HEK293 (cell line): ENCODE measurements around the gene GSG1L2.

Source experiments
- CTCF ChIA-PET: fragments of 350-600 bp; formaldehyde crosslinking; extraction: SDS; loops from one replicate; lab custom pipeline; 2021; ENCODE audit warnings: antibody characterized with exemption; lab: Yijun Ruan, JAX
- POLR2A ChIA-PET: fragments of 300-600 bp; formaldehyde crosslinking; extraction: SDS; loops from one replicate; lab custom pipeline; 2020; ENCODE audit warnings: antibody characterized with exemption, inconsistent platforms; lab: Yijun Ruan, JAX
- H3K27ac ChIP-seq: fragments of 200-500 bp; sonication (Bioruptor generic); 2 replicates; pipeline ENCODE4 v1.5.1; 2014; ENCODE audit warnings: low read depth, low read length, control low read depth, inconsistent platforms; ENCODE audit errors: extremely low read depth
- H3K36me3 ChIP-seq, 2 experiments: fragments of 200-500 bp in 1 of 2; sonication (Bioruptor generic) in 1 of 2; 1 replicate in 1 of 2; 2 replicates in 1 of 2; pipeline ENCODE4 v1.5.1; 2014 to 2017; ENCODE audit warnings: inconsistent platforms in 2 of 2, low read length in 2 of 2; ENCODE audit not compliant: control insufficient read depth in 2 of 2, insufficient read depth in 1 of 2
- H3K4me1 ChIP-seq: fragments of 200-500 bp; sonication (Bioruptor generic); 2 replicates; pipeline ENCODE4 v1.5.1; 2014; ENCODE audit warnings: mild to moderate bottlenecking, low read length, inconsistent platforms; ENCODE audit not compliant: control insufficient read depth, insufficient read depth
- H3K4me3 ChIP-seq: 2 replicates; pipeline ENCODE4 v1.5.1; 2011; ENCODE audit warnings: low read depth, mild to moderate bottlenecking, control low read depth, low read length, moderate library complexity
- H3K9me3 ChIP-seq: fragments of 200-500 bp; sonication (Bioruptor generic); 2 replicates; pipeline ENCODE4 v1.5.1; 2014; ENCODE audit warnings: low read depth, low read length, inconsistent platforms; ENCODE audit not compliant: control insufficient read depth, insufficient read depth
- BCL11B ChIP-seq: fragments of 450-650 bp; formaldehyde crosslinking; IDR thresholded peaks from 2 replicates; pipeline ENCODE4 v1.5.1; 2016; ENCODE audit warnings: low read depth, missing biosample characterization, missing genetic modification characterization
- EGR2 ChIP-seq: fragments of 450-650 bp; formaldehyde crosslinking; IDR thresholded peaks from 2 replicates; pipeline ENCODE4 v1.5.1; 2016; ENCODE audit warnings: low read depth, missing biosample characterization, missing genetic modification characterization
- HOXA7 ChIP-seq: sonication (generic); formaldehyde crosslinking; IDR thresholded peaks from 2 replicates; pipeline ENCODE4 v1.8.1; 2022; ENCODE audit warnings: missing genetic modification reagents, borderline replicate concordance
- KLF8 ChIP-seq: fragments of 450-650 bp; formaldehyde crosslinking; IDR thresholded peaks from 2 replicates; pipeline ENCODE4 v1.5.1; 2016; ENCODE audit warnings: missing biosample characterization, missing genetic modification characterization
- SP7 ChIP-seq: fragments of 450-650 bp; formaldehyde crosslinking; IDR thresholded peaks from 2 replicates; pipeline ENCODE4 v1.5.1; 2016; ENCODE audit warnings: missing biosample characterization, missing genetic modification characterization
- WT1 ChIP-seq: fragments of 450-650 bp; formaldehyde crosslinking; IDR thresholded peaks from 2 replicates; pipeline ENCODE4 v1.5.1; 2016; ENCODE audit warnings: missing biosample characterization, missing genetic modification characterization
- YY2 ChIP-seq: fragments of 450-650 bp; formaldehyde crosslinking; IDR thresholded peaks from 2 replicates; pipeline ENCODE4 v1.5.1; 2016; ENCODE audit warnings: missing biosample characterization, missing genetic modification characterization
- ZBTB11 ChIP-seq: fragments of 450-650 bp; formaldehyde crosslinking; conservative IDR thresholded peaks from 2 replicates; pipeline ENCODE4 v1.5.1; 2016; ENCODE audit warnings: low read depth, missing biosample characterization, missing genetic modification characterization
- ZNF10 ChIP-seq: fragments of 450-650 bp; formaldehyde crosslinking; IDR thresholded peaks from 2 replicates; pipeline ENCODE4 v1.5.1; 2017; ENCODE audit warnings: missing biosample characterization, missing genetic modification characterization
- ZNF274 ChIP-seq, 2 experiments: fragments of 200-500 bp in 1 of 2; fragments of 450-650 bp in 1 of 2; sonication (Bioruptor generic) in 1 of 2; formaldehyde crosslinking in 1 of 2; IDR thresholded peaks; 2 replicates each; pipeline versions ENCODE4 v1.5.1 to v1.6.1; 2014 to 2016; ENCODE audit warnings: borderline replicate concordance in 1 of 2, inconsistent platforms in 1 of 2, low read length in 1 of 2, missing biosample characterization in 1 of 2, missing genetic modification characterization in 1 of 2
- ZNF350 ChIP-seq: fragments of 450-650 bp; formaldehyde crosslinking; IDR thresholded peaks from 2 replicates; pipeline ENCODE4 v1.5.0; 2017; ENCODE audit warnings: missing biosample characterization, mild to moderate bottlenecking, missing genetic modification characterization
- ZSCAN16 ChIP-seq: fragments of 450-650 bp; formaldehyde crosslinking; IDR thresholded peaks from 2 replicates; pipeline ENCODE4 v1.5.1; 2016; ENCODE audit warnings: missing biosample characterization, missing genetic modification characterization
- ZXDB ChIP-seq: fragments of 450-650 bp; formaldehyde crosslinking; IDR thresholded peaks from 2 replicates; pipeline ENCODE4 v1.5.1; 2016; ENCODE audit warnings: missing biosample characterization, missing genetic modification characterization
- TF ChIP-seq, protein P1 (sequence below): fragments of 450-650 bp; formaldehyde crosslinking; IDR thresholded peaks from 2 replicates; pipeline ENCODE4 v1.5.1; 2016; ENCODE audit warnings: missing biosample characterization, missing genetic modification characterization
- TF ChIP-seq, protein P2 (sequence below): fragments of 450-650 bp; formaldehyde crosslinking; IDR thresholded peaks from 2 replicates; pipeline ENCODE4 v1.5.0; 2017; ENCODE audit warnings: missing biosample characterization, missing genetic modification characterization, borderline replicate concordance
- TF ChIP-seq, protein P3 (sequence below): fragments of 450-650 bp; formaldehyde crosslinking; IDR thresholded peaks from 2 replicates; pipeline ENCODE4 v1.5.1; 2016; ENCODE audit warnings: missing biosample characterization, missing genetic modification characterization
- TF ChIP-seq, protein P4 (sequence below): fragments of 450-650 bp; formaldehyde crosslinking; IDR thresholded peaks from 2 replicates; pipeline ENCODE4 v1.5.1; 2017; ENCODE audit warnings: missing biosample characterization, missing genetic modification characterization

Gene GSG1L2

GRCh38 chr17:9802294-9802693 is 19.6 kb downstream of the GSG1L2 start:
- ChIA-PET CTCF (interaction anchor here (0.6 to 1.9 kb wide), 12 partner anchors 9 to 479 kb away, joined by 3 to 6 read pairs (median 4); partner anchors contain the start of gene DHRS7C), POLR2A (interaction anchor here (1.7 to 1.9 kb wide), 2 partner anchors 28 to 36 kb away, joined by 3 to 5 read pairs; no protein-coding TSS in a partner anchor)
- Histone ChIP-seq H3K36me3 (no peaks in the 10 kb centered on the region), H3K4me1 (0 out of 2 replicates have a peak, but pooled peaks cover 2% of the 10 kb centered on the region), H3K27ac (no peak overlapping the region), H3K4me3 (no peak overlapping the region; the same call in 1 of the 2 replicates), H3K9me3 (peaks cover 2% of the 10 kb centered on the region)
- no peak for TF ChIP-seq KLF8
- TF ChIP-seq SP7, result no peak
- TF ChIP-seq ZSCAN16, result no peak

DNA sequence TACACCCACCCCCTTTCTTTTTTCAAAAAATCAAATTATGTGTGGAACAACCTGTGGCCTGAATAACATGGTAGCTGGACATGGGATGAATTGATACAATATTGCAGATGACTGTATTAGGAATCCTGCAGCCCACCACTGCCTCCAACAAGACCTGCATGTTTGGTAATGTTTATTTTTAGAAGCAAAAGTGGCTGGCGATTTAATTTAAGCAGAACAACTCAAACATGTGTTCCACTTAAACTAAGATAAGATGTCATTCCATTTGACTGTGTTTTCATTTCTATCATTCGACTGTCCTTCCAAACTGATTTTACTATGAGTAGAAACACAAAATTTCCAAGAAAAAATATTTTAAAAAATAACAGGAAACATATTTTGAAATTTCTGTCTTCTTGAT is 20.4 kb downstream of the GSG1L2 start:
- TF ChIP-seq EGR2 (tag by site-specific recombination) (no peak), ZNF274 (IDR thresholded peaks at IDR 0.05; ENCODE audit: low read length) (no peak), ZNF274 (tag by site-specific recombination; IDR thresholded peaks at IDR 0.05; ENCODE audit: borderline replicate concordance) (no peak), BCL11B (tag by site-specific recombination) (no peak), ZXDB (tag by site-specific recombination) (no peak), ZNF350 (no peak), ZNF10 (tag by site-specific recombination) (no peak), ZBTB11 (tag by site-specific recombination) (no peak), YY2 (tag by site-specific recombination) (no peak), HOXA7 (CRISPR knock-in tag) (no peak), WT1 (tag by site-specific recombination) (no peak)
- TF ChIP-seq, protein P1, sequence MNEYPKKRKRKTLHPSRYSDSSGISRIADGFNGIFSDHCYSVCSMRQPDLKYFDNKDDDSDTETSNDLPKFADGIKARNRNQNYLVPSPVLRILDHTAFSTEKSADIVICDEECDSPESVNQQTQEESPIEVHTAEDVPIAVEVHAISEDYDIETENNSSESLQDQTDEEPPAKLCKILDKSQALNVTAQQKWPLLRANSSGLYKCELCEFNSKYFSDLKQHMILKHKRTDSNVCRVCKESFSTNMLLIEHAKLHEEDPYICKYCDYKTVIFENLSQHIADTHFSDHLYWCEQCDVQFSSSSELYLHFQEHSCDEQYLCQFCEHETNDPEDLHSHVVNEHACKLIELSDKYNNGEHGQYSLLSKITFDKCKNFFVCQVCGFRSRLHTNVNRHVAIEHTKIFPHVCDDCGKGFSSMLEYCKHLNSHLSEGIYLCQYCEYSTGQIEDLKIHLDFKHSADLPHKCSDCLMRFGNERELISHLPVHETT, result no peak
- TF ChIP-seq, protein P2, sequence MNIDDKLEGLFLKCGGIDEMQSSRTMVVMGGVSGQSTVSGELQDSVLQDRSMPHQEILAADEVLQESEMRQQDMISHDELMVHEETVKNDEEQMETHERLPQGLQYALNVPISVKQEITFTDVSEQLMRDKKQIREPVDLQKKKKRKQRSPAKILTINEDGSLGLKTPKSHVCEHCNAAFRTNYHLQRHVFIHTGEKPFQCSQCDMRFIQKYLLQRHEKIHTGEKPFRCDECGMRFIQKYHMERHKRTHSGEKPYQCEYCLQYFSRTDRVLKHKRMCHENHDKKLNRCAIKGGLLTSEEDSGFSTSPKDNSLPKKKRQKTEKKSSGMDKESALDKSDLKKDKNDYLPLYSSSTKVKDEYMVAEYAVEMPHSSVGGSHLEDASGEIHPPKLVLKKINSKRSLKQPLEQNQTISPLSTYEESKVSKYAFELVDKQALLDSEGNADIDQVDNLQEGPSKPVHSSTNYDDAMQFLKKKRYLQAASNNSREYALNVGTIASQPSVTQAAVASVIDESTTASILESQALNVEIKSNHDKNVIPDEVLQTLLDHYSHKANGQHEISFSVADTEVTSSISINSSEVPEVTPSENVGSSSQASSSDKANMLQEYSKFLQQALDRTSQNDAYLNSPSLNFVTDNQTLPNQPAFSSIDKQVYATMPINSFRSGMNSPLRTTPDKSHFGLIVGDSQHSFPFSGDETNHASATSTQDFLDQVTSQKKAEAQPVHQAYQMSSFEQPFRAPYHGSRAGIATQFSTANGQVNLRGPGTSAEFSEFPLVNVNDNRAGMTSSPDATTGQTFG, result no peak
- TF ChIP-seq, protein P3, sequence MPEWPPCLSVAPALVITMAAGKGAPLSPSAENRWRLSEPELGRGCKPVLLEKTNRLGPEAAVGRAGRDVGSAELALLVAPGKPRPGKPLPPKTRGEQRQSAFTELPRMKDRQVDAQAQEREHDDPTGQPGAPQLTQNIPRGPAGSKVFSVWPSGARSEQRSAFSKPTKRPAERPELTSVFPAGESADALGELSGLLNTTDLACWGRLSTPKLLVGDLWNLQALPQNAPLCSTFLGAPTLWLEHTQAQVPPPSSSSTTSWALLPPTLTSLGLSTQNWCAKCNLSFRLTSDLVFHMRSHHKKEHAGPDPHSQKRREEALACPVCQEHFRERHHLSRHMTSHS (tag by site-specific recombination), result no peak
- TF ChIP-seq, protein P4, sequence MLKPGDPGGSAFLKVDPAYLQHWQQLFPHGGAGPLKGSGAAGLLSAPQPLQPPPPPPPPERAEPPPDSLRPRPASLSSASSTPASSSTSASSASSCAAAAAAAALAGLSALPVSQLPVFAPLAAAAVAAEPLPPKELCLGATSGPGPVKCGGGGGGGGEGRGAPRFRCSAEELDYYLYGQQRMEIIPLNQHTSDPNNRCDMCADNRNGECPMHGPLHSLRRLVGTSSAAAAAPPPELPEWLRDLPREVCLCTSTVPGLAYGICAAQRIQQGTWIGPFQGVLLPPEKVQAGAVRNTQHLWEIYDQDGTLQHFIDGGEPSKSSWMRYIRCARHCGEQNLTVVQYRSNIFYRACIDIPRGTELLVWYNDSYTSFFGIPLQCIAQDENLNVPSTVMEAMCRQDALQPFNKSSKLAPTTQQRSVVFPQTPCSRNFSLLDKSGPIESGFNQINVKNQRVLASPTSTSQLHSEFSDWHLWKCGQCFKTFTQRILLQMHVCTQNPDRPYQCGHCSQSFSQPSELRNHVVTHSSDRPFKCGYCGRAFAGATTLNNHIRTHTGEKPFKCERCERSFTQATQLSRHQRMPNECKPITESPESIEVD (tag by site-specific recombination), result no peak
- Histone ChIP-seq H3K4me3 (no peak overlapping the region), H3K9me3 (peaks cover 2% of the 10 kb centered on the region), H3K36me3 (no peaks in the 10 kb centered on the region), H3K4me1 (0 out of 2 replicates have a peak, but pooled peaks cover 2% of the 10 kb centered on the region), H3K27ac (no peak overlapping the region)
- ChIA-PET CTCF (interaction anchor here (0.6 to 1.9 kb wide), 8 partner anchors 7 to 93 kb away, joined by 3 to 6 read pairs (median 4); partner anchors contain the start of gene DHRS7C), POLR2A (interaction anchor here (0.6 to 1.9 kb wide), 3 partner anchors 29 to 37 kb away, joined by 3 to 5 read pairs (median 3); no protein-coding TSS in a partner anchor)
